Breast epithelium (tissue), 3 donors: ENCODE data around the gene CDKN1C.

ENCODE experiments used
- CTCF ChIP-seq, 3 donors: fragments of 450-650 bp; IDR thresholded peaks; one replicate each; pipeline ENCODE4 v1.5.1; 2016 to 2017; ENCODE audit warnings: antibody characterized with exemption in 3 of 3, mild to moderate bottlenecking in 3 of 3, moderate library complexity in 3 of 3
- POLR2A ChIP-seq: fragments of 450-650 bp; IDR thresholded peaks from one replicate; pipeline ENCODE4 v1.6.1; 2016; ENCODE audit warnings: antibody characterized with exemption, mild to moderate bottlenecking, moderate library complexity
- POLR2AphosphoS5 ChIP-seq, 3 donors: sonication (generic); formaldehyde crosslinking; IDR thresholded peaks; one replicate each; pipeline ENCODE4 v1.6.1; 2017; ENCODE audit warnings: antibody characterized with exemption in 3 of 3

DNA sequence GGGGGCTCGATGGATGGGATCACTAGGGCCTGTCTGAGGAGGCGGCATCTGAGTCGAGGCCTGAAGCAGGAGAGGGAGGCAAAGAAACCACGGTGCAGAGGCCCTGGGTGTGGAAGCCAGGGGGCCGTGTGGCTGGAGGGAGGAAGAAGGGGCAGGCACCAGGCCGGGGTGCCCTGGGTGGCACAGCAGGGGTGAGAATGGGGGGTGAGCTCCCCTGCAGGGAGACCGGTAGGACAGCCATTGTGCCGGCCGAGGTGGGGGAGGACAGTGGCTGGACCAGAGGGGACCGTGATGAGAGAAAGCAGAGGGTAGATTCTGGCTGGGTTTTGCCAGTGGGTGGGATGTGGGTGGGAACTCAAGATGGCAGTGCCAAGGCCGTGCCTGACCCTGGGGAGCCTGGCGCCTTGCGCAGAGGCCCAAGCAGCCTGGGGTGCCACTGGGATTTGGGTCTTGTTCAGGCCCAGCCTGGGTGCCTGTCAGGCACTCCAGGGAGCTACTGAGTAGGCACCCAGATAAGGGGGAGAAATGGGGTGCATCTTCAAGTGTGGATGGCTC lies 24.9 kb upstream of the CDKN1C start:
- TF ChIP-seq POLR2A (no peak), CTCF (IDR thresholded peaks at IDR 0.05) (no peak), POLR2AphosphoS5 (IDR thresholded peaks at IDR 0.05) (no peak)
